GM18507 (cell line): ENCODE measurements around the gene FAM156A.
"Not testable (repeated sequence)": the region's sequence is repeated elsewhere in the genome, so short reads cannot be mapped to it uniquely, and the experiment has no call there.

Experiments used
- DNase-seq: peaks from one replicate; pipeline ENCODE4 v3.0.0; 2011; ENCODE audit warnings: low read depth; ENCODE audit not compliant: insufficient read length; ENCODE audit errors: extremely low spot score
- FAIRE-seq: peaks from 2 replicates; lab custom pipeline; 2011; peaks lifted over from hg19 to GRCh38; lab: Jason Lieb, UNC

FAM156A gene

DNA sequence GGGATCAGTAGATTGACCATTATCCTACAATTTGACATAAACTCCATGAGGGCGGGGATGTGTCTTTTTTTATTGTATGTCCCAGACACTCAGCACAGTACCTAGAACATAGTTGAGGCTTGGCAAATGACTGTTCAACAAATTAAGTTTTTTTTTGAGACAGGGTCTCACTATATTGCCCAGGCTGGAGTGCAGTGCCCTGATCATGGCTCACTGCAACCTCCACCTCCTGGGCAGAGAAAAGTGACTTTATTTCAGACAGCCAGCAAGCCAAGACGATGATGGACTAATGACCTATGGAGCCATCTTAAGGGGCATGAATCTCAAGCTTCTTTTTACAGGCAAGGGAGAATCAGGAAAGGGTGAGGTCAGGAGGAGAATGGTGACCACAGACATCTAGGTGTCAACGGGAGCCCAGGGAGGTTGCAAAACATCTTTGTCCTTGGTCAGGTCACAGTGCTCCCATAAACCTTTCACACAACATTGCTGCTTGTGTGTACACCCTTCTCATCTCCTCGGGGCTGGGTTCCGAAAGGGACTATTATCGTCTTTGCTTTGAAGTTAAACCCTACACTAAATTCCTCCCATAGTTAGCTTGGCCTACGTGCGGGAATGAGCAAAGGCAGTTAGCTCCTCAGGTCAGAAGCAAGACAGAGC lies 16.1 kb upstream of the FAM156A start:
- FAIRE-seq, DNase-seq: not testable (repeated sequence)

DNA sequence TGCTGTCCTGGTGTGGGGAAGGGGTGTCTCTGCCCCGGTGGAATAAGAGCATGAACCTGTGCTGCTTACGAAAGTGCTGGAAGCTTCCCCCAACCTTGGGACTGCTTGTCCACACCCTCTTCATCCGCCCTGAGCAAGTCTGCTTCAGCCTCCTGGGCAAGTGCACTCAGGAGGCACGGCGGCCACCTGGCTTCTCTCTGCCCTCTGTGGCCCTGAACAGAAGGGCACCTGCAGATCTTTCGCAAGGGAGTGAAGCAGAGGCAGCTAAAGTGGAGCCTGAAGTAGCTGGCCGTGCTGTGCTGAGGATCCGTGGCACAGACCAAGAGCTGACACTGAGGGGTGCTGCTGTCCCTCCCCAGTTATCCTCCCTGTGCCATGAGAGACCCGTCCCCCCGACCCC lies 9.6 kb upstream of the FAM156A start:
- not testable (repeated sequence) for FAIRE-seq, DNase-seq

DNA sequence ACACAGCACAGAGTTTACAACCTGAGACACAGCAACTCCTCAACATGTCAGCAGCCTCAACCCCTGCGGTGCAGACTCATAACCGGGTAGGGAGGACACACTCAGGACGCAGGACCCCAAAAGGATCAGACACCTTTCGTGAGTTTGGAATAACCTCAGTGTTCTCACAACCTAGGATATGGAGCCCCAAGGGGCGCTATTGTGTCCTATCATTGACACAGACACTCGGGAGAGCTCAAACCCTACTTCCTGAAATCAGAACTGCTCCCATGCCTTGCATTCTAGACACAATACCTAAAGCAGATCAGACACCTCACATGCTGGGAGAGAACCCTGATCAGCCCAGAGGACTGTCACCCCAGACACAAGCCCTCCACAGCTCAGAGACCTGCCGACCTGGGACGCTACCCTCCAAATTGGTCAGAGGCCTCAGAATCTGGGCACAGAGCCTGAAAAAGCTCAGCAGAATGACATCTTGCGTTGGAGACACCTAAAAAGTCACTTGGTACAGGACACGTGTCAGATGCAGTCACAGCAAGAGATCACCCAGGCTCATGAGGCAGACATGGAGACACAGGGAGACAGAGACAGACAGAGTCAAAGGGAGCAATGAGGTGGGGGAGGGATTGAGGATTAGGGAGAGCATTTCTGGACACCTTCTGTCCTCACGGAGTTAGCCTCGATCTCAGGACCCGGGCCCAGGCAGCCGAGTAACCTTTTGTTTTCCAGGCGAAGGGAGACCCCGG lies 8.8 kb upstream of the FAM156A start:
- not testable (repeated sequence) for FAIRE-seq, DNase-seq

DNA sequence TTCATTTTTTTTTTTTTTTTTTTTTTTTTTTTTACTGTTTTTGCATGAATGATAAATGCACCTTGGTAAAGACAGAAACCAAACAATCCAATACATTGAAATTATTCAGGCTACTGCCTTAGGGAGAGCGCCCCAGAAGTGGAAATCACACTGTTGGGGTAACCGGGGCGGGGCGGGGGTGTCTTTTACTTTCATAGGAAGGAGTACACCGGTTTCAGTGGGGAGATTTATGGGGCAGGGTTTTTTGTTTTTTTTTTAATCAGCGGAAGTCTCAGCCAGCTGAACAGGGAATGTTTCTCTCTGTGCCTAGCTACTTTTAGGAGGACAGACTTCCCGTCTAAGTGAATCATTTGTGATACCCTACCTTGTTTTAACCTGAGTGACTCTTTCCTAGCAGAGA lies 643 bp upstream of the FAM156A start:
- FAIRE-seq, DNase-seq: not testable (repeated sequence)

DNA sequence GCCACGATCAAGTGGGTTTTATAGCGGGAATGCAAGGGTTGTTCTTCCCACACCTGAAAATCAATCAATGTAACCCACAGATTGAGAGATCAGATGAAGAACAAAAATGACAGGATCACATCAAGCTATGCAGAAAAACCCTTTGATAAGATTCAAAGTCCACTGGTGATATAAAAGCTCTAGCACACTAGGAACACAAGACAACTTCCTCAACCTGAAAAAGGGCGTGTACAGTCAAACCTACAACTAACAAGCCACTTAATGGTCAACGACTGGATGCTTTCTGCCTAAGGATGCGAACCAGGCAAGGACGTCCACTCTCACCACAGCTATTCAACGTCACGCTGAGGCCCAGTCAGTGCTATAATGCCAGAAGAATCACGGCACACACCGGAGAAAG lies 8.4 kb downstream of the FAM156A start:
- not testable (repeated sequence) for FAIRE-seq

DNA sequence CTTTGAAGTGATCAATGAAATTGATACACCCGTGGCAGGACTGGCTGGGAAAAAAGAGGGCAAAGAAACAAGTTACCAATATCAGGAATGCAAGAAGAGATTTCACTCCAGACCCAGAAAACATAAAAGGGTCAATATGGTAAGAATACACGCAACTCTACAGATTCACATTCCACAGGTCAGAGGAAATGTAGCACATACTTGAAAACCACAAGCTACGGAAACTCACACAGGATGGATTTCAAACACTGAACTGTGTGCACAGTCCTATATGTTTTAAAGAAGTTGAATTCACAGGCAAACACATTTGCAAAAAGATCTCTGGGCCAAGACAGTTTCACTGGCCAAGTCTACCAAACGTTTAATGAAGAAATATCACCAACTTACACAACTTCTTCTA lies 9.0 kb downstream of the FAM156A start:
- not testable (repeated sequence) for FAIRE-seq, DNase-seq

More for the DNA sequence above, 8.4 kb downstream of the FAM156A start:
- DNase-seq, result not testable (repeated sequence)

DNA sequence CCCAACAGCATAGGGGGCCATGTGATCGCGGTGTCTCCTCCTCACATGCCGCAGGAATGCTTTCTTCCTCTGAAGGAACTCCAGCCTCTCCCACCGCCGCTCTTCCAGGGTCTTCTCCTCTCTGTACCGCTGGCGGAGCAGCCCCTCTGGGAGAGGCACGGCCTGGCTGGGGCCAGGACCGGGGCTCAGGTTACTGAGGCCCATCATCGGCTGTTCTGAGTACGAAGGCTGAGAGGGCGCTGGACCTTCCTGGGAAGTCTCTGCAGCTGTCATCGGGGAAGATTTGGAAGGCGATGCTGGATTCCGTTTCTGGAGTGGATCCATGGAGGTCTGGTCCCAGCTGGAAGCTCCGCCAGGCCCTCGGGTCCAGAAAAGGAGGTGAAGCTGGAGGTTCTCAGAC lies 10.1 kb downstream of the FAM156A start:
- not testable (repeated sequence) for DNase-seq, FAIRE-seq

DNA sequence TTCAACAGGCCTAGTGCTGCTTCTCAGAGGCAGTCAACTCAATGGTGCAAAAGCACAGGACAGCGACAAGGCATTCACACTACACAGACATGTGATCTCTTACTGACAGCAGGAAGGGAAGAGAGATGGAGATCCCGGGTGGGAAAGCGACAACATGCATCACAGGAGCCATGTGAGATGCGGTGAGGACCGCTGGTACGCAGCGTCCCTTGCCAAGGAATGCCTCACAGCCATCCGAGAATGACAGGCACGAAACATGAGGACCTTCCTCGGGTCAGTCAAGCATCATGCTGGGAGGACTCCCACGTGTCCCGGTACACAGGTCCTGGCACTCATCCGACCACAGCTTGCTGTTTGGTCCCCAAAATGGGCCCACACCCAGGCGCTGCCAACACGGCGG lies 10.8 kb downstream of the FAM156A start:
- not testable (repeated sequence) for DNase-seq, FAIRE-seq

DNA sequence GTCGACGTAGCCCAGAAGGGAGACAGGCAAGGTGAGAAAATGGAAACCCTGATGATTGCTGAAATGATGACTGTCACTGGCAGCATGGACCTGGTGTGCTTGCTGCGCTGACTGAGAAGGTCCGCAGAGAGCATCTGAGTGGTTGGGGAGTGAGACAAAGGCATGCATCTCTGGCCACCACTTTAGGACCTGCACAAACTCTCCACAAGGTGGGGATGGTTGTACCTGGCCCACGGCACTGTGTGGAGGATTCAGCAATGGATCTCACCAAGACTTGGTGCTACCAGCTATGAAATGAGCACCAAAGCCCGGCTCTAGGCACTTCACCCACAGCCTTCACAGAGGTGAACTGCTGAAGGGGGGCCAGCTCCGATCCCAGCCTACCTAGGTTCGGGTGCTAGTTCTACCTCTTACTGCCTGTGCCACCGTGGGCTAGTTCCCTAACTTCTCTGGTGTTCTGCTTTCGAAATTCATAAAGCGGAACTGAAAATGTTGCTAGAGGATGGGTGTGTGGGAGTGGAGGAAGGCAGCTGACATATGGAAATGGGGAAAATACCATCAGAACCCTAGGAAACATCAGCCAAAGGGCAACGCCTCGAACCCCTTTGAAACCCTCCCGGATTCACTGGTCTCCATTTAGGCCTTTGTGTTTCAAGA lies 12.4 kb downstream of the FAM156A start:
- DNase-seq, result not testable (repeated sequence)

DNA sequence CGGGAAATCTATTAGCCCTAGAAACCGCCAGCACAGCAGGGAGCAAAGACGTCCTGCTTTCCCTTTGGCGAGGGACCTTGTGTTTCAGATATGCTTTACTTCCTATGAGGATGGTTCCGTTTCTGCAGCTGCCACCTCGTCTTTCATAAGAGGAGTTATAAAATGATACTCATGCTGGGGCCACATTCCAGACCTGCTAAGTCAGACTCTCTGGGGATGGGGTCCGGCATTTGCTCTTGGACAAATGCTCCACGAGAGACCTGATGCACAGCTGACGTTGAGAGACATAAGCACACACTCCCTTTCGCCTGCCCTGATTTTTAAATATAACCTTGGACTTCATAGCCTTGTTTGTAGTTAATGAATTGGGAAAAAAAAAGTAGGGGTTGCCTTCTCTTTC lies 16.6 kb downstream of the FAM156A start:
- FAIRE-seq, DNase-seq: not testable (repeated sequence)

More for the DNA sequence above, 12.4 kb downstream of the FAM156A start:
- FAIRE-seq, result peak; percentile 51

DNA sequence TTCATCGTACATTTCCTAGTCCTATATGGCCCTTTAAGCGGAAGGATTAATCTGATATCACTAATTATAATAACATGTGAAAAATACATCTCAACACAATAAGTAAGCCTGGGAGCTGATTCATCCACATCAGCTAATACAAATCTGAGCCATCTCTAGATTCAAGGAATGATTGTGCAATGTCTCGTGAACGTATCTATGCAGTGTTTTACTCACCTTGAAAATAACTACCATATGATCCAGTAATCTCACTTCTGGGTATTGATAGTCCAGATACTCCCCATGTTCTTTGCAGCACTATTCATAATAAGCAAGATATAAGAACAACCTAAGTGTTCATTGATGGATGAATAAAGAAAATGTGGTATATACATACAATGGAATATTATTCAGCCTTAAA lies 17.6 kb downstream of the FAM156A start:
- DNase-seq, FAIRE-seq: not testable (repeated sequence)

DNA sequence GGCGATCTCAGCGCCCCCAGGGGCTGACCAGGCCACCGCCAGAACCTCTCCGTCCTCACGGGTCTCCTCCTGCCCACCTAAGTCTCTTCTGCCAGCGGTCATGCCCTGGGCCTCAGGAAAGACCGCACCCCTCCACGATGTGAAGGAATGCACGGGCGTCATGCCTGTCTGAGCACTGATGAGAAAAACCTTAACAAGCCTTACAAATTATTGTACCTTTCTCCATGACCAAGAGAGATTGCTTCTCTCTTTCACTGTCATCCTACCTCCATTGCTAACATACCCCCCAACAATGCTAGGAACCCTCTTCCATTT lies 22.9 kb downstream of the FAM156A start:
- DNase-seq, FAIRE-seq: not testable (repeated sequence)

DNA sequence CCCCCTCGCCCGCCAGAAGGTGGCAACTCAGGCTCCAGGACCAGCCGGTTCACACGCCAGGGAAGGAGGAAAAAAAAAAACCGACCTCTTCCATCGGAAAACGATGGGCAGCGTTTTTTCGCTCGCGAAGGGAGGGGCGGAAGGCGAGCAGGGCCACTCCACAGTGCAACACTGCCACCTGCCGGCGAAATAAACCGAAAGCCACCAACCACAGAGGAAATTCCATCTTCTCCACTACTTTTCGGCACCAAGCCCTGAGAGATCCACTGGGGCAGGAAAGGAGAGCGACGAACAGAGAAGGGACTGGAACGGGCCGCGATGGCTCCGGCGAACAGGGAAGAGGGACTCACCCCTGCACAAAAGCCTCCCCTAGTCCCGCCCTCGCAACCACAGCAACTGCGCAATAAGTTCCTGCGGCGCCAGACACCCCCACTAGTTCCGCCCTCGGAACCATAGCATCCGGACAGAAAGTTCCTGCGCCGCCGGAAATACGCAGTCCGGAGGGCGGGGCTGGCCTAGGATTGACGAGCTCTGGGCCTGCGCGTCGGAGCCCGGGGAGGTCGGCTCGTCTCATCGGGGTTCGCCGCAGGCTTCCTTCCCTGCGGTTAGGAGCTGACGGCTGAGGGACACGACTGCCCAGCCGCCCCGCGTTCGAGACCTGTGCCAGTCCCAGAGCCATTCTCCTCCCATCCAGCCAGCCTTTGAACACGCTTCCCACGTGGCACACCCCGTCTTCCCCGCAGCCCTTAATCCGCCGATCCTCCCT lies 23.4 kb downstream of the FAM156A start:
- FAIRE-seq (peak; percentile 84), DNase-seq (peak; percentile 56)

DNA sequence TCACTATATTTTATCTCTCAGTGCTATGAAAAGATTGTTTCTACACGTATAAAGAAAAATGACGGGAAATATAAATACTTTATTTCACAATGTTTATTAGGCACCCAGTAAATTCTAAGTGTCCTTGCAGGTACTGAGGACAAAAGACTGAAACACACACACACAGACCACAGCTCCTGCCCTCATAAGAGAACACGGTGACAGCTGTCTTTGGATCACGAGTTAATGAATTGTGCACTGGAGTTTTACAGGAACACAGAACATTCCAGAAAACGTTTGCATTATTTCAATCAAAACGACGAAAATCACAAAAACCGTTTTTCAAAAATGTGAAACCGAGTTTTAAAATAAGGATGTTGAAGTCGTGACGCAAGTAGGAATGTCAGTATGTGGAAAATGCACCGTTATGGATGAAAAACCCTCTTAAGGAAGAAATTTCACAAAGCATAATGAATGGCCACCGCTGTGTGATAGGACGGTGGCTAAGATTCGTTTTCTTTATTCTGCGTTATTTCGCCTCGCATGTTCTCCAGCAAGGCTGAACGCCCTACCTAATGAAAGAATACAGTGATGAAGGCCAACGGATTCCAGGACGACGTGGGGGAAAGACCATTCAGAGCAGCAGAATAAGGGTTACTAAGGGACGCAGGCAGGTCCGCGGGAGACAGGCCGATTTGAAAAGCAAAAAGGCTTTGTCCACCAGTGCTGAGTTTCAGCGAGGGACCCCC lies 24.2 kb downstream of the FAM156A start:
- FAIRE-seq (no peak), DNase-seq (no peak)

DNA sequence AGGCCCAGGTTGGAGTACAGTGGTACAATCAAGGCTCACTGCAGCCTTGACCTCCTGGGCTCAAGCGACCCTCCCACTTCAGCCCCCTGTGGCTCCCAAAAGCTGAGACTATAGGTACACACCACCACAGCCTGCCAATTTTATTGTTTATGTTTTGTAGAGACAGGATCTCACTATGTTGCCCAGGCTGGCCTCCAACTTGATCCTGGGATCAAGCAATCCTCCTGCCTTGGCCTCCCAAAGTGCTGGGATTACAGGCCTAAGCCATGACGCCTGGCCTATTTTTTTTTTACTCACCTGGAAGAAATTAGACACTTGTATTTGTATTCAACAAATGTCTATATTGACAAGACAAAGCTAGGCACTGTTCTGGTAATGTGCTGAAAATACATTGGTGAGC lies 25.1 kb downstream of the FAM156A start:
- FAIRE-seq (no peak), DNase-seq (no peak)

DNA sequence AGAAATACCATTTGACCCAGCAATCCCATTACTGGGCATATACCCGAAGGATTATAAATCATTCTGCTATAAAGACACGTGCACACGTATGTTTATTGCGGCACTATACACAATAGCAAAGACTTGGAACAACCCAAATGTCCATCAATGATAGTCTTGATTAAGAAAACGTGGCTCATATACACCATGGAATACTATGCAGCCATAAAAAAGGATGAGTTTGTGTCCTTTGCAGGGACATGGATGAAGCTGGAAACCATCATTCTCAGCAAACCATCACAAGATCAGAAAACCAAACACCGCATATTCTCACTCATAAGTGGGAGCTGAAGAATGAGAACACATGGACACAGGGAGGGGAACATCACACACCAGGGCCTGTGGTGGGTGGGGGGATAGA lies 28.1 kb downstream of the FAM156A start:
- DNase-seq, FAIRE-seq: not testable (repeated sequence)

DNA sequence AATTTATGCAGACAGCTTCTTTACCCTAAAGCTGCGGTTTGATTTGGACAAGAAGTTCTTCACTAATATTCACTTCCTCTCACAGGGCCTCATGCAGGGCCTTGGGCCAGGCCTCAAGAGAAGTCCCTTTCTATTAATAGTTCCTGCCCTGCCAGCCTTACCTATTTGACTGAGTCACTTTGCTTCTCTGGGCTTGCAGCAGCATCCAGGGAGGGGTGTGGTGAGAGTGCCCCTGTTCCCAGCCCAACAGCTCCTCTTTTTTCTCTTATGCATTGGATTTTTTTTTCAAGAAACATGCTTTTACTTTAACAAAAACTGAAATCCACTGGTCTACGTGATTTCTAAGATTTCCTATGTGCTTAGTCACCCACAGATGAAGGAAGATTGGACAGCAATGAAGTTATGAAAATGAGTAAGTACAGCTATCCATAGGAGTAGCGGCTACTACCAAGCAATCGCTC lies 34.5 kb downstream of the FAM156A start:
- DNase-seq (no peak), FAIRE-seq (peak; percentile 96)

DNA sequence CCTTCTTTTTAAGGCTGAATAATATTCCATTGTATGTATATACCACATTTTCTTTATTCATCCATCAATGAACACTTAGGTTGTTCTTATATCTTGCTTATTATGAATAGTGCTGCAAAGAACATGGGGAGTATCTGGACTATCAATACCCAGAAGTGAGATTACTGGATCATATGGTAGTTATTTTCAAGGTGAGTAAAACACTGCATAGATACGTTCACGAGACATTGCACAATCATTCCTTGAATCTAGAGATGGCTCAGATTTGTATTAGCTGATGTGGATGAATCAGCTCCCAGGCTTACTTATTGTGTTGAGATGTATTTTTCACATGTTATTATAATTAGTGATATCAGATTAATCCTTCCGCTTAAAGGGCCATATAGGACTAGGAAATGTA lies 43.6 kb downstream of the FAM156A start:
- not testable (repeated sequence) for DNase-seq
- peak; percentile 36 for FAIRE-seq

DNA sequence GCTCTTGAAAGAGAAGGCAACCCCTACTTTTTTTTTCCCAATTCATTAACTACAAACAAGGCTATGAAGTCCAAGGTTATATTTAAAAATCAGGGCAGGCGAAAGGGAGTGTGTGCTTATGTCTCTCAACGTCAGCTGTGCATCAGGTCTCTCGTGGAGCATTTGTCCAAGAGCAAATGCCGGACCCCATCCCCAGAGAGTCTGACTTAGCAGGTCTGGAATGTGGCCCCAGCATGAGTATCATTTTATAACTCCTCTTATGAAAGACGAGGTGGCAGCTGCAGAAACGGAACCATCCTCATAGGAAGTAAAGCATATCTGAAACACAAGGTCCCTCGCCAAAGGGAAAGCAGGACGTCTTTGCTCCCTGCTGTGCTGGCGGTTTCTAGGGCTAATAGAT lies 44.6 kb downstream of the FAM156A start:
- not testable (repeated sequence) for FAIRE-seq

More for the DNA sequence above, 44.6 kb downstream of the FAM156A start:
- not testable (repeated sequence) for DNase-seq
